Panc1 (cell line): Measurements from ENCODE around the gene RGS9. TPM values are rescaled to one million over a fixed set of nuclear protein-coding genes. Genes with fewer than 3 reads are reported as not detected.

ENCODE experiments used
- ATAC-seq: fragments of 200-7000 bp; cut with Tn5 transposase; 2 replicates; pipeline ENCODE4 v1.9.1; 2020; ENCODE audit warnings: mild to moderate bottlenecking, moderate library complexity
- BruUV-seq: library from RNA; stranded (reverse); fragments of 400-500 nt; replicated peaks from 2 replicates; lab custom pipeline; 2021; lab: Mats Ljungman, UMichigan
- CTCF ChIA-PET: fragments of 300-600 bp; sonication (Branson Sonifier 250); formaldehyde crosslinking; loops from one replicate; lab custom pipeline; 2022; ENCODE audit warnings: antibody characterized with exemption; lab: Charles Lee
- POLR2A ChIA-PET: fragments of 300-600 bp; sonication (Branson Sonifier 250); formaldehyde crosslinking; loops from one replicate; lab custom pipeline; 2022; ENCODE audit warnings: antibody characterized with exemption; lab: Charles Lee
- DNase-seq: peaks from one replicate; pipeline ENCODE4 v3.0.0-alpha.2; 2010; ENCODE audit warnings: low read depth, low spot score
- H3K27ac ChIP-seq: 2 replicates; pipeline ENCODE4 v1.5.1; 2011; ENCODE audit warnings: mild to moderate bottlenecking, low read length, inconsistent platforms
- H3K27me3 ChIP-seq: fragments of 200-500 bp; sonication (Bioruptor generic); 2 replicates; pipeline ENCODE4 v1.6.0; 2014; ENCODE audit warnings: low read length, inconsistent platforms; ENCODE audit not compliant: control insufficient read depth, insufficient read depth
- H3K36me3 ChIP-seq: fragments of 200-500 bp; sonication (Bioruptor generic); 2 replicates; pipeline ENCODE4 v1.5.1; 2014; ENCODE audit warnings: inconsistent platforms, mild to moderate bottlenecking, low read length, moderate library complexity; ENCODE audit not compliant: control insufficient read depth, insufficient read depth
- H3K4me1 ChIP-seq: 2 replicates; pipeline ENCODE4 v1.5.1; 2011; ENCODE audit warnings: inconsistent platforms, mild to moderate bottlenecking, low read length, moderate library complexity; ENCODE audit not compliant: control insufficient read depth, insufficient read depth
- H3K4me3 ChIP-seq, 2 experiments: 2 replicates each; pipeline ENCODE4 v1.5.1; 2011 to 2012; ENCODE audit warnings: low read depth in 2 of 2, low read length in 2 of 2, mild to moderate bottlenecking in 2 of 2, inconsistent platforms in 1 of 2, moderate library complexity in 1 of 2
- H3K9me3 ChIP-seq: fragments of 200-500 bp; sonication (Bioruptor generic); 2 replicates; pipeline ENCODE4 v1.5.1; 2014; ENCODE audit warnings: low read depth, mild to moderate bottlenecking, inconsistent platforms, low read length, moderate library complexity; ENCODE audit not compliant: control insufficient read depth, insufficient read depth
- CTCF ChIP-seq: fragments of 450-650 bp; IDR thresholded peaks from 2 replicates; pipeline ENCODE4 v1.5.1; 2017; ENCODE audit warnings: mild to moderate bottlenecking
- POLR2AphosphoS5 ChIP-seq: IDR thresholded peaks from 2 replicates; pipeline ENCODE4 v1.6.1; 2012; ENCODE audit warnings: mild to moderate bottlenecking, low read depth, low read length, moderate library complexity
- REST ChIP-seq, 2 experiments: IDR thresholded peaks; 2 replicates each; pipeline ENCODE4 v1.6.1; 2011 to 2012; ENCODE audit warnings: low read depth in 2 of 2, control low read depth in 1 of 2, low read length in 1 of 2, mild to moderate bottlenecking in 1 of 2, moderate library complexity in 1 of 2; ENCODE audit not compliant: insufficient read depth in 1 of 2
- SIN3A ChIP-seq: IDR thresholded peaks from 2 replicates; pipeline ENCODE4 v1.6.1; 2012; ENCODE audit warnings: low read depth, mild to moderate bottlenecking, low read length, moderate library complexity, borderline replicate concordance; ENCODE audit not compliant: insufficient read depth
- TCF7L2 ChIP-seq: IDR thresholded peaks from 2 replicates; pipeline ENCODE4 v1.6.1; 2011; ENCODE audit warnings: mild to moderate bottlenecking, low read depth, low read length, inconsistent platforms
- in situ Hi-C: cut with HindIII; loops from 2 replicates; pipeline ENCODE4 v1.10.0; 2016; ENCODE audit warnings: low sequenced_read_pairs, low pct_unique_long_range_greater_than_20kb
- intact Hi-C: fragments of 100-400 bp; cut with micrococcal nuclease; formaldehyde crosslinking; loops from one replicate; pipeline ENCODE4 v1.10.0; 2022; ENCODE audit not compliant: unreplicated experiment
- total RNA-seq: library from RNA; stranded (reverse); gene quantifications from one replicate; pipeline ENCODE4 v1.2.1, GENCODE V29; 2021; ENCODE audit not compliant: unreplicated experiment

Gene RGS9
- total RNA-seq, 1 experiment from 2014 or later: 3.3 TPM

DNA sequence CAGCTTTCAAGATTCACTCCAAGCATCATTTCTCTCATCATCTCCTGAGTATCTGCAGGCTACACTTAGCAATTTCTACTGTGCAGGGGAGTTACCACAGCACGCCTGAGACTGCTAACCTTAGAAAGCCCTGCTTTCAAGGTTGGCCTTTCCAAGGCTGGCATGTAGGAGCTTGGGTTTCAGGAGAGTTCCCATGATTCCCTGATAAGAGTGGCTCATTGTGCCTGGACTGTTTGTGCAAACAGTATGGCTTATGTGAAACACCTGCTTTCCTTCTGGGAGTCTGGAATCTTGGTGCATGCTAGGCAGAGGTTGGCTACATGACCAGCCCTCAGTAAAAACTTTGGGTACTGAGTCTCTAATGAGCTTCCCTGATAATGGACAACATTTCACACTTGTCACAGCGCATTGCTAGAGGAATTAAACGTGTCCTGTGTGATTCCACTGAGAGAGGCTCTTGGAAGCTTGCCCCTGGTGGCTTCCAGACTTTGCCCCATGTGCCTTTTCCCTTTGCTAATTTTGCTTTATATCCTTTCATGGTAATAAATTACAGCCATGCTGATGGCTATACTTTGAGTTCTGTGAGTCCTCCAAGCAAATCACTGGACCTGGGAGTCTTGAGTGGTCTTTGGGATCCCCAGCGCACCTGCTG is 19.7 kb upstream of the RGS9 start:
- Histone ChIP-seq H3K4me1 (no peaks in the 10 kb centered on the region; the same call in 1 of the 2 replicates), H3K4me3 (no peak overlapping the region), H3K9me3 (no peaks in the 10 kb centered on the region), H3K27me3 (no peaks in the 10 kb centered on the region), H3K36me3 (no peaks in the 10 kb centered on the region; the same call in 1 of the 2 replicates), H3K27ac (no peak overlapping the region)
- TF ChIP-seq REST (IDR thresholded peaks at IDR 0.05; ENCODE audit: insufficient read depth in 1 of 2, low read depth in 2 of 2, low read length in 1 of 2) (no peak), POLR2AphosphoS5 (no peak), TCF7L2 (no peak), CTCF (no peak), SIN3A (no peak)
- no peak for ATAC-seq
- ChIA-PET CTCF (no interaction called here), POLR2A (no interaction called here)
- in situ Hi-C loops (no loop called here), intact Hi-C loops (no loop called here)
- no peak for DNase-seq
- no TSS peak for BruUV-seq

DNA sequence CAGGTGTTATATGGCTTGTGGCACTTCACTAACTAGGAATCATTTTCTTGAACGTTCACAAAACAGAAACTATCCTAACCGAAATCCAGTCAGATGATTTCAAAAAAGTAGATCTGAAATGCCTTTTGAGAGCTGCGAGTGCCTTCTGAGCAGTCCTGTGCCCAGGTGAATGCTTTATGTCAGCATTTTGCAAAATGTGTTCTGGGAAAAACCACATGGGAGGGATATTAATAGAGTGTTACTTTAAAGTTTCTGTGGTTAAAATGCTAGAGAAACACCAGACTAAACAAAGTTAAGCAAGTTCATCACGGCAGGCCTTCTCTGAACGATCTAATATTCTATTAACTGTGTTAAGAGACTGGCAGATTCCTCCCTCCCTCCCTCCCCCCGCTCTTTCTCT is 15.8 kb upstream of the RGS9 start:
- intact Hi-C loops: no loop called here
- Histone ChIP-seq H3K4me3 (no peak overlapping the region), H3K4me1 (peaks cover 4% of the 10 kb centered on the region; the same call in 1 of the 2 replicates), H3K36me3 (no peaks in the 10 kb centered on the region; the same call in 1 of the 2 replicates), H3K27me3 (no peaks in the 10 kb centered on the region), H3K27ac (no peak overlapping the region), H3K9me3 (no peaks in the 10 kb centered on the region)
- ChIA-PET POLR2A (no interaction called here), CTCF (no interaction called here)
- TF ChIP-seq CTCF: no peak
- no peak for TF ChIP-seq SIN3A
- TF ChIP-seq POLR2AphosphoS5: no peak
- TF ChIP-seq TCF7L2: no peak
- TF ChIP-seq REST (IDR thresholded peaks at IDR 0.05; ENCODE audit: insufficient read depth in 1 of 2, low read depth in 2 of 2, low read length in 1 of 2): no peak
- BruUV-seq: no TSS peak
- no peak for ATAC-seq
- in situ Hi-C loops: no loop called here
- no peak for DNase-seq
